Sigmoid colon (tissue), 7 donors: ENCODE results near the gene ACSL6. TPM values are rescaled to one million over a fixed set of nuclear protein-coding genes. Genes with fewer than 3 reads are reported as not detected.

Experiments used
- DNase-seq: peaks from one replicate; pipeline ENCODE4 v3.0.0-alpha.2; 2019
- H3K27ac ChIP-seq, 4 donors: fragments of 200-600 bp; sonication (generic); one replicate each; pipeline ENCODE4 v1.5.1; 2016 to 2019; ENCODE audit warnings: mild to moderate bottlenecking in 1 of 4
- H3K27me3 ChIP-seq, 3 donors: fragments of 200-600 bp; sonication (generic); one replicate each; pipeline ENCODE4 v1.5.1; 2019; ENCODE audit warnings: mild to moderate bottlenecking in 1 of 3
- H3K36me3 ChIP-seq, 4 donors: fragments of 200-600 bp; sonication (generic); one replicate each; pipeline ENCODE4 v1.5.1; 2016 to 2019
- H3K4me1 ChIP-seq, 4 donors: fragments of 200-600 bp; sonication (generic); one replicate each; pipeline ENCODE4 v1.5.1; 2017 to 2019
- H3K4me3 ChIP-seq, 4 donors: fragments of 200-600 bp; sonication (generic); one replicate each; pipeline ENCODE4 v1.5.1; 2017 to 2019; ENCODE audit warnings: mild to moderate bottlenecking in 2 of 4, moderate library complexity in 1 of 4
- H3K9me3 ChIP-seq, 4 donors: fragments of 200-600 bp in 3 of 4; sonication (generic) in 3 of 4; one replicate each; pipeline versions ENCODE4 v1.5.1 to v1.6.1; 2013 to 2019
- EP300 ChIP-seq, 4 donors: sonication (generic); formaldehyde crosslinking; IDR thresholded peaks; one replicate each; pipeline ENCODE4 v1.6.1; 2017; ENCODE audit warnings: antibody characterized with exemption in 4 of 4
- POLR2A ChIP-seq, 2 donors: fragments of 450-650 bp; IDR thresholded peaks; one replicate each; pipeline ENCODE4 v1.6.1; 2016; ENCODE audit warnings: antibody characterized with exemption in 2 of 2, mild to moderate bottlenecking in 2 of 2, moderate library complexity in 2 of 2
- POLR2AphosphoS5 ChIP-seq, 4 donors: sonication (generic); formaldehyde crosslinking; IDR thresholded peaks; one replicate each; pipeline ENCODE4 v1.6.1; 2017; ENCODE audit warnings: antibody characterized with exemption in 4 of 4
- WGBS, 2 donors: extraction: QIAGEN DNeasy Blood & Tissue Kit; methylation state at CpG; one replicate each; pipeline ENCODE4 v1.1.7; 2013; 5-methylcytosine and 5-hydroxymethylcytosine counted together
- intact Hi-C: fragments of 100-400 bp; cut with DNase I; formaldehyde crosslinking; loops from one replicate; pipeline ENCODE4 v1.15.1; 2023
- polyA plus RNA-seq, 3 donors: library from polyadenylated mRNA; stranded (reverse); fragments of 200-250 nt; gene quantifications; one replicate each; pipeline ENCODE4 v1.2.3, GENCODE V29; 2013
- total RNA-seq, 4 donors: library from RNA; depleted of rRNA; stranded (reverse); fragments of >200 nt; gene quantifications; one replicate each; pipeline ENCODE4 v1.1.0, GENCODE V29; 2016
- TF ChIP-seq, protein P1 (sequence below), 4 experiments: fragments of 450-650 bp in 3 of 4; fragments of 200-600 bp in 1 of 4; IDR thresholded peaks; one replicate each; pipeline ENCODE4 v1.5.1; 2016 to 2019; ENCODE audit warnings: antibody characterized with exemption in 4 of 4, mild to moderate bottlenecking in 3 of 4, moderate library complexity in 2 of 4
- donor health status: healthy with polysubstance abuse.
- donor health status: Bipolar disorder and iron deficiency.
- donor health status: healthy.

ACSL6 gene
- total and polyA plus RNA-seq, 7 donors = 0.16 to 5.5 (median 1.8) TPM; not detected in 2

DNA sequence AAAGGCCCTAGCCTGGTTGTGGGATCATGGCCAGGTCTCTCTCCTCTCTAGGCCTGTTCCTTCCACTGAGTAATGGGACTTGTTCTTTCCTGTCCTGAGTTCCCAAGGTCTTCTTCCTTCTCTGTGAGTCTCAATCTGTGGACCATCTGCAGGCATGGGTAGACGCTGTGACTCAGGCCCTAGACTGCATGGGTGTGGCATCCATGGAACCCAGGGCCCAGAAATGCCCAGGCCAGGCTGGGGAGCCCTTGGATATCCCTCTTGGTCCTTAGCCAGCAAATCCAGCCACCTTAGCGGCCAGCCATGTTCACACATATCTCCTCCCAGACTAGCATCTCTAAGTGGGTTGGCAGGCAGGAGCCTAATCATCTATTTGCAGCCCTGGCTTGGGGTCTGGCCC, 2.3 kb upstream of the ACSL6 start:
- Histone ChIP-seq H3K27ac (no peak overlapping the region), H3K4me3 (no peak overlapping the region), H3K36me3 (no peaks in the 10 kb centered on the region), H3K27me3 (peaks cover 3 to 22% (median 12%) of the 10 kb centered on the region in 3 donors), H3K4me1 (peaks cover 0 to 16% (median 13%) of the 10 kb centered on the region in 4 donors), H3K9me3 (no peaks in the 10 kb centered on the region)
- WGBS, 2 donors = 80 to 81% methylated on average over 2 of the region's 2 CpGs
- TF ChIP-seq, protein P1, sequence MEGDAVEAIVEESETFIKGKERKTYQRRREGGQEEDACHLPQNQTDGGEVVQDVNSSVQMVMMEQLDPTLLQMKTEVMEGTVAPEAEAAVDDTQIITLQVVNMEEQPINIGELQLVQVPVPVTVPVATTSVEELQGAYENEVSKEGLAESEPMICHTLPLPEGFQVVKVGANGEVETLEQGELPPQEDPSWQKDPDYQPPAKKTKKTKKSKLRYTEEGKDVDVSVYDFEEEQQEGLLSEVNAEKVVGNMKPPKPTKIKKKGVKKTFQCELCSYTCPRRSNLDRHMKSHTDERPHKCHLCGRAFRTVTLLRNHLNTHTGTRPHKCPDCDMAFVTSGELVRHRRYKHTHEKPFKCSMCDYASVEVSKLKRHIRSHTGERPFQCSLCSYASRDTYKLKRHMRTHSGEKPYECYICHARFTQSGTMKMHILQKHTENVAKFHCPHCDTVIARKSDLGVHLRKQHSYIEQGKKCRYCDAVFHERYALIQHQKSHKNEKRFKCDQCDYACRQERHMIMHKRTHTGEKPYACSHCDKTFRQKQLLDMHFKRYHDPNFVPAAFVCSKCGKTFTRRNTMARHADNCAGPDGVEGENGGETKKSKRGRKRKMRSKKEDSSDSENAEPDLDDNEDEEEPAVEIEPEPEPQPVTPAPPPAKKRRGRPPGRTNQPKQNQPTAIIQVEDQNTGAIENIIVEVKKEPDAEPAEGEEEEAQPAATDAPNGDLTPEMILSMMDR (IDR thresholded peaks at IDR 0.05) = no peak
- no peak for TF ChIP-seq EP300 (IDR thresholded peaks at IDR 0.05)
- no peak for TF ChIP-seq POLR2A (IDR thresholded peaks at IDR 0.05)
- no peak for TF ChIP-seq POLR2AphosphoS5 (IDR thresholded peaks at IDR 0.05)
- no peak for DNase-seq
- intact Hi-C loops = loop anchor here (5.0 kb wide), 1 partner anchor 216 kb away; the partner anchor contains the start of gene FNIP1

- Histone ChIP-seq H3K9me3 (no peaks in the 10 kb centered on the region), H3K4me3 (no peak overlapping the region), H3K27ac (no peak overlapping the region), H3K4me1 (peaks cover 0 to 16% (median 13%) of the 10 kb centered on the region in 4 donors), H3K36me3 (no peaks in the 10 kb centered on the region), H3K27me3 (peaks cover 3 to 22% (median 12%) of the 10 kb centered on the region in 3 donors)
- WGBS, 2 donors = 86 to 96% methylated on average over 5 of the region's 5 CpGs
- DNase-seq = peak; percentile 38
- intact Hi-C loops = loop anchor here (5.0 kb wide), 1 partner anchor 216 kb away; the partner anchor contains the start of gene FNIP1
- TF ChIP-seq POLR2A (IDR thresholded peaks at IDR 0.05) (no peak), POLR2AphosphoS5 (IDR thresholded peaks at IDR 0.05) (no peak), EP300 (IDR thresholded peaks at IDR 0.05) (no peak)
- TF ChIP-seq, protein P1 (IDR thresholded peaks at IDR 0.05) = no peak
Measured at GRCh38 chr5:132013006-132013689, 1.7 kb upstream of the ACSL6 start.

- peaks cover 0 to 16% (median 13%) of the 10 kb centered on the region in 4 donors for H3K4me1 ChIP-seq
- no peaks in the 10 kb centered on the region for H3K9me3 ChIP-seq
- DNase-seq = peak; percentile 49
- peaks cover 3 to 17% (median 12%) of the 10 kb centered on the region in 3 donors for H3K27me3 ChIP-seq
- H3K36me3 ChIP-seq = no peaks in the 10 kb centered on the region
- H3K27ac ChIP-seq = no peak overlapping the region
- TF ChIP-seq EP300 (IDR thresholded peaks at IDR 0.05) (no peak), POLR2A (IDR thresholded peaks at IDR 0.05) (no peak)
- TF ChIP-seq, protein P1 (IDR thresholded peaks at IDR 0.05) = no peak
- WGBS, 2 donors = 44 to 61% methylated on average over 7 of the region's 7 CpGs
- intact Hi-C loops = loop anchor here (5.0 kb wide), 1 partner anchor 215 kb away; the partner anchor contains the start of gene FNIP1
- H3K4me3 ChIP-seq = no peak overlapping the region
Measured at GRCh38 chr5:132012371-132013005, 1.0 kb upstream of the ACSL6 start.

GRCh38 chr5:132010989-132011621, 353 bp downstream of the ACSL6 start:
- H3K9me3 ChIP-seq = no peaks in the 10 kb centered on the region
- DNase-seq = peak; percentile 63
- peaks cover 0 to 16% (median 13%) of the 10 kb centered on the region in 4 donors for H3K4me1 ChIP-seq
- WGBS, 2 donors = 12 to 14% methylated on average over 46 of the region's 46 CpGs
- intact Hi-C loops = loop anchor here (5.0 kb wide), 1 partner anchor 214 kb away; the partner anchor contains the start of gene FNIP1
- H3K27ac ChIP-seq = no peak overlapping the region
- peak overlapping the region; percentile 45 to 61 (median 56) for H3K4me3 ChIP-seq
- no peaks in the 10 kb centered on the region for H3K36me3 ChIP-seq
- H3K27me3 ChIP-seq = peaks cover 3 to 17% (median 12%) of the 10 kb centered on the region in 3 donors
- TF ChIP-seq POLR2AphosphoS5 (IDR thresholded peaks at IDR 0.05) = no peak
- TF ChIP-seq, protein P1 (IDR thresholded peaks at IDR 0.05) = no peak
- TF ChIP-seq EP300 (IDR thresholded peaks at IDR 0.05) = no peak
- no peak for TF ChIP-seq POLR2A (IDR thresholded peaks at IDR 0.05)
